Measurements from ENCODE around the gene CASS4.
"Not testable (repeated sequence)": the region's sequence is repeated elsewhere in the genome, so short reads cannot be mapped to it uniquely, and the experiment has no call there.

The CASS4 gene

GRCh38 chr20:56392881-56393482 lies 19.1 kb upstream of the CASS4 start:
- no peak for DNase-seq

GRCh38 chr20:56393653-56394052 lies 18.4 kb upstream of the CASS4 start:
- DNase-seq: no peak

- no peak for DNase-seq
These were observed 16.9 kb upstream of the CASS4 start for GRCh38 chr20:56395166-56395565.

GRCh38 chr20:56400001-56400640 lies 11.9 kb upstream of the CASS4 start:
- no peak for DNase-seq

- no peak for DNase-seq
These were observed 8.6 kb upstream of the CASS4 start for GRCh38 chr20:56403465-56403864.

GRCh38 chr20:56405356-56405755 lies 6.7 kb upstream of the CASS4 start:
- not testable (repeated sequence) for DNase-seq

- DNase-seq: no peak
These were observed 5.2 kb upstream of the CASS4 start for GRCh38 chr20:56406910-56407309.

- DNase-seq: no peak
These were observed 2.5 kb upstream of the CASS4 start for GRCh38 chr20:56409521-56409920.

GRCh38 chr20:56409956-56410355 lies 2.1 kb upstream of the CASS4 start:
- DNase-seq: no peak

- not testable (repeated sequence) for DNase-seq
These were observed 773 bp upstream of the CASS4 start for GRCh38 chr20:56411287-56411686.

GRCh38 chr20:56412473-56412790 lies 372 bp downstream of the CASS4 start:
- no peak for DNase-seq

- no peak for DNase-seq
These were observed 889 bp downstream of the CASS4 start for GRCh38 chr20:56412949-56413348.

- no peak for DNase-seq
These were observed 3.0 kb downstream of the CASS4 start for GRCh38 chr20:56414842-56415765.

GRCh38 chr20:56417402-56417801 lies 5.3 kb downstream of the CASS4 start:
- no peak for DNase-seq

GRCh38 chr20:56417911-56418310 lies 5.9 kb downstream of the CASS4 start:
- DNase-seq: no peak

- no peak for DNase-seq
These were observed 6.4 kb downstream of the CASS4 start for GRCh38 chr20:56418385-56418861.

GRCh38 chr20:56420028-56420427 lies 8.0 kb downstream of the CASS4 start:
- DNase-seq: no peak

GRCh38 chr20:56420940-56421688 lies 9.1 kb downstream of the CASS4 start:
- no peak for DNase-seq

GRCh38 chr20:56422076-56422823 lies 10.2 kb downstream of the CASS4 start:
- DNase-seq: peak; percentile 65

GRCh38 chr20:56422824-56423189 lies 10.7 kb downstream of the CASS4 start:
- DNase-seq: no peak

GRCh38 chr20:56423211-56423610 lies 11.2 kb downstream of the CASS4 start:
- DNase-seq: no peak

- DNase-seq: no peak
These were observed 11.8 kb downstream of the CASS4 start for GRCh38 chr20:56423886-56424285.
